ENCODE data around the gene ARMH1. TPM values are rescaled to one million over a fixed set of nuclear protein-coding genes. Genes with fewer than 3 reads are reported as not detected.
"Not testable (repeated sequence)": the region's sequence is repeated elsewhere in the genome, so short reads cannot be mapped to it uniquely, and the experiment has no call there.

ARMH1 gene
- total and polyA plus RNA-seq, 2 experiments from 2014 or later = 3.1 to 6.3 TPM

GRCh38 chr1:44663417-44663816, 11.1 kb upstream of the ARMH1 start:
- H3K9me3 ChIP-seq (ENCODE audit: low read depth) = no peaks in the 10 kb centered on the region
- no peaks in the 10 kb centered on the region for H3K79me2 ChIP-seq
- no peak overlapping the region for H2AFZ ChIP-seq
- peaks cover 10% of the 10 kb centered on the region for H3K4me1 ChIP-seq (ENCODE audit: insufficient read depth)
- no peak for DNase-seq (ENCODE audit: low spot score)
- no peak overlapping the region for H3K27ac ChIP-seq
- H3K27me3 ChIP-seq = no peaks in the 10 kb centered on the region
- H3K36me3 ChIP-seq (replicated peaks; ENCODE audit: insufficient read depth, low read depth) = no peaks in the 10 kb centered on the region
- 95% methylated on average over 5 of the region's 5 CpGs for WGBS (ENCODE audit: low lambda C conversion rate, missing lambda C conversion rate)
- no peaks in the 10 kb centered on the region for H4K20me1 ChIP-seq (ENCODE audit: insufficient read depth, poor library complexity, severe bottlenecking)
- H3K9me2 ChIP-seq (replicated peaks; ENCODE audit: insufficient read depth) = no peaks in the 10 kb centered on the region
- TF ChIP-seq CTCF (IDR thresholded peaks at IDR 0.05; ENCODE audit: poor library complexity) (no peak), EZH2phosphoT487 (IDR thresholded peaks at IDR 0.05; ENCODE audit: low read depth, severe bottlenecking, unreplicated experiment) (no peak), EZH2 (IDR thresholded peaks at IDR 0.05; ENCODE audit: borderline replicate concordance) (no peak)
- H3K4me2 ChIP-seq = no peak overlapping the region
- no peak overlapping the region for H3K4me3 ChIP-seq

- TF ChIP-seq EZH2phosphoT487 (IDR thresholded peaks at IDR 0.05; ENCODE audit: low read depth, severe bottlenecking, unreplicated experiment) (no peak), EZH2 (IDR thresholded peaks at IDR 0.05; ENCODE audit: borderline replicate concordance) (no peak), CTCF (IDR thresholded peaks at IDR 0.05; ENCODE audit: poor library complexity) (no peak)
- no peak for DNase-seq (ENCODE audit: low spot score)
- no peaks in the 10 kb centered on the region for H3K9me2 ChIP-seq (replicated peaks; ENCODE audit: insufficient read depth)
- peaks cover 10% of the 10 kb centered on the region for H3K4me1 ChIP-seq (ENCODE audit: insufficient read depth)
- H3K4me3 ChIP-seq = no peak overlapping the region
- no peaks in the 10 kb centered on the region for H3K9me3 ChIP-seq (ENCODE audit: low read depth)
- 96% methylated on average over 11 of the region's 12 CpGs for WGBS (ENCODE audit: low lambda C conversion rate, missing lambda C conversion rate)
- H3K4me2 ChIP-seq = no peak overlapping the region
- no peak overlapping the region for H2AFZ ChIP-seq
- no peaks in the 10 kb centered on the region for H3K27me3 ChIP-seq
- no peaks in the 10 kb centered on the region for H3K36me3 ChIP-seq (replicated peaks; ENCODE audit: insufficient read depth, low read depth)
- H3K79me2 ChIP-seq = no peaks in the 10 kb centered on the region
- no peaks in the 10 kb centered on the region for H4K20me1 ChIP-seq (ENCODE audit: insufficient read depth, poor library complexity, severe bottlenecking)
- H3K27ac ChIP-seq = no peak overlapping the region
These were observed 9.7 kb upstream of the ARMH1 start for GRCh38 chr1:44664730-44665370.

GRCh38 chr1:44666719-44667118, 7.8 kb upstream of the ARMH1 start:
- H3K27me3 ChIP-seq; H3K9me3 ChIP-seq (ENCODE audit: low read depth); DNase-seq (ENCODE audit: low spot score); H3K79me2 ChIP-seq; H3K4me3 ChIP-seq; H3K27ac ChIP-seq; H2AFZ ChIP-seq; H3K4me1 ChIP-seq (ENCODE audit: insufficient read depth); H4K20me1 ChIP-seq (ENCODE audit: insufficient read depth, poor library complexity, severe bottlenecking); H3K9me2 ChIP-seq (replicated peaks; ENCODE audit: insufficient read depth); H3K36me3 ChIP-seq (replicated peaks; ENCODE audit: insufficient read depth, low read depth); H3K4me2 ChIP-seq: not testable (repeated sequence)
- 100% methylated on average over 1 of the region's 1 CpG for WGBS (ENCODE audit: low lambda C conversion rate, missing lambda C conversion rate)

GRCh38 chr1:44670751-44671640, 3.5 kb upstream of the ARMH1 start:
- Histone ChIP-seq H4K20me1 (ENCODE audit: insufficient read depth, poor library complexity, severe bottlenecking) (no peaks in the 10 kb centered on the region), H3K4me3 (no peak overlapping the region), H3K27me3 (no peaks in the 10 kb centered on the region), H2AFZ (no peak overlapping the region), H3K27ac (no peak overlapping the region), H3K9me3 (ENCODE audit: low read depth) (no peaks in the 10 kb centered on the region), H3K36me3 (replicated peaks; ENCODE audit: insufficient read depth, low read depth) (no peaks in the 10 kb centered on the region), H3K4me1 (ENCODE audit: insufficient read depth) (peaks cover 21% of the 10 kb centered on the region), H3K79me2 (peaks cover 16% of the 10 kb centered on the region), H3K4me2 (no peak overlapping the region), H3K9me2 (replicated peaks; ENCODE audit: insufficient read depth) (no peaks in the 10 kb centered on the region)
- DNase-seq (ENCODE audit: low spot score) = no peak
- 91% methylated on average over 10 of the region's 10 CpGs for WGBS (ENCODE audit: low lambda C conversion rate, missing lambda C conversion rate)
- TF ChIP-seq EZH2 (IDR thresholded peaks at IDR 0.05; ENCODE audit: borderline replicate concordance) (no peak), EZH2phosphoT487 (IDR thresholded peaks at IDR 0.05; ENCODE audit: low read depth, severe bottlenecking, unreplicated experiment) (no peak), CTCF (IDR thresholded peaks at IDR 0.05; ENCODE audit: poor library complexity) (no peak)

Measured in hepatocyte (in vitro differentiated cells).